GM10248 (cell line): ENCODE data around the gene HMCN1.

Experiments
- CTCF ChIA-PET: fragments of 300-600 bp; sonication (Branson Sonifier 250); formaldehyde crosslinking; extraction: SDS; loops from one replicate; lab custom pipeline; 2021; ENCODE audit warnings: antibody characterized with exemption; lab: Yijun Ruan, JAX
- POLR2A ChIA-PET: fragments of 350-650 bp; sonication (Branson Sonifier 250); formaldehyde crosslinking; extraction: SDS; loops from one replicate; lab custom pipeline; 2020; ENCODE audit warnings: antibody characterized with exemption; lab: Yijun Ruan, JAX
- DNase-seq: peaks from one replicate; pipeline ENCODE4 v3.0.0; 2012; ENCODE audit errors: extremely low spot score
- TF ChIP-seq, protein P1 (sequence below): IDR thresholded peaks from 2 replicates; pipeline ENCODE4 v1.5.1; 2012; ENCODE audit warnings: mild to moderate bottlenecking, low read depth; ENCODE audit errors: extremely low read depth, missing control alignments, control extremely low read depth

HMCN1 gene

DNA sequence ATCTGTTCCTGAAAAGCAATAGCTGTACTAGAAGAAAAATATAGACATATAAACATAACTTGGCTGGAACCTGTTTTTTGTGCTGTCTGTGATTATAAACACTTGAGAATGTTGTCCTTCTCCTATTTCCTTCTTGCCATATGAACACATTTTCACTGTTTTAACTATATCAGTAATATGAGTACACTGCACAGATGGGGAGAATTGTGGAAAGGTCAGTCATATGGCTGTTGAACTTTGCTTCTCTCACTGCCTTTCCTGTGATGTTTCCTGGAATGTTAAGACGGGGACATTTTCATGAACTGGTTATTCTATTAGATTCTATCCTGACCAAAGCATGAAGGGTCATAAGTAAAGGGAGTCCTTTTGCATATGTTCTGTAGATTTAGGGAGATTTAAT, 24.9 kb downstream of the HMCN1 start:
- POLR2A ChIA-PET: no interaction called here
- DNase-seq: no peak
- TF ChIP-seq, protein P1, sequence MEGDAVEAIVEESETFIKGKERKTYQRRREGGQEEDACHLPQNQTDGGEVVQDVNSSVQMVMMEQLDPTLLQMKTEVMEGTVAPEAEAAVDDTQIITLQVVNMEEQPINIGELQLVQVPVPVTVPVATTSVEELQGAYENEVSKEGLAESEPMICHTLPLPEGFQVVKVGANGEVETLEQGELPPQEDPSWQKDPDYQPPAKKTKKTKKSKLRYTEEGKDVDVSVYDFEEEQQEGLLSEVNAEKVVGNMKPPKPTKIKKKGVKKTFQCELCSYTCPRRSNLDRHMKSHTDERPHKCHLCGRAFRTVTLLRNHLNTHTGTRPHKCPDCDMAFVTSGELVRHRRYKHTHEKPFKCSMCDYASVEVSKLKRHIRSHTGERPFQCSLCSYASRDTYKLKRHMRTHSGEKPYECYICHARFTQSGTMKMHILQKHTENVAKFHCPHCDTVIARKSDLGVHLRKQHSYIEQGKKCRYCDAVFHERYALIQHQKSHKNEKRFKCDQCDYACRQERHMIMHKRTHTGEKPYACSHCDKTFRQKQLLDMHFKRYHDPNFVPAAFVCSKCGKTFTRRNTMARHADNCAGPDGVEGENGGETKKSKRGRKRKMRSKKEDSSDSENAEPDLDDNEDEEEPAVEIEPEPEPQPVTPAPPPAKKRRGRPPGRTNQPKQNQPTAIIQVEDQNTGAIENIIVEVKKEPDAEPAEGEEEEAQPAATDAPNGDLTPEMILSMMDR: no peak
- CTCF ChIA-PET: interaction anchor here (1.6 kb wide), 1 partner anchor 28 kb away, joined by 3 read pairs; no protein-coding TSS in a partner anchor

DNA sequence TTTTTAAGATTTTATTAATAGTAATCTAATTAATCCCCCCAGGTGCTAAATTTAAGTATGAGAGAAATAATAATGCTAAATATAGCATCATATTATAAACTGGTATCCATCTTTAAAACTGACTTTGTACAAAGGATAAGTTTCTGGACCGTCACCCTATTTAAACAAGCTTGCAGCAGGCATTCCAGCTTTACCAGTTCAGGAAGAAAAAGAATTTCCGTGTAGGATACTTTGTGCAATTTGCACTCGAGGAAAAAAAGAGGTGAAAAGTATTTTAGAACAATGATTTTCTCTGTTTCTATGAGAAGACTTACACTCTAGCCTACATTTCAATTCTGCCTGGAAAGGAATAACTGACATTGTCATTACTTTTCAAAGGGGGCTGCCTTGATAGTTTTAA, 27.6 kb downstream of the HMCN1 start:
- TF ChIP-seq, protein P1: no peak
- no peak for DNase-seq
- POLR2A ChIA-PET: no interaction called here
- CTCF ChIA-PET: no interaction called here

DNA sequence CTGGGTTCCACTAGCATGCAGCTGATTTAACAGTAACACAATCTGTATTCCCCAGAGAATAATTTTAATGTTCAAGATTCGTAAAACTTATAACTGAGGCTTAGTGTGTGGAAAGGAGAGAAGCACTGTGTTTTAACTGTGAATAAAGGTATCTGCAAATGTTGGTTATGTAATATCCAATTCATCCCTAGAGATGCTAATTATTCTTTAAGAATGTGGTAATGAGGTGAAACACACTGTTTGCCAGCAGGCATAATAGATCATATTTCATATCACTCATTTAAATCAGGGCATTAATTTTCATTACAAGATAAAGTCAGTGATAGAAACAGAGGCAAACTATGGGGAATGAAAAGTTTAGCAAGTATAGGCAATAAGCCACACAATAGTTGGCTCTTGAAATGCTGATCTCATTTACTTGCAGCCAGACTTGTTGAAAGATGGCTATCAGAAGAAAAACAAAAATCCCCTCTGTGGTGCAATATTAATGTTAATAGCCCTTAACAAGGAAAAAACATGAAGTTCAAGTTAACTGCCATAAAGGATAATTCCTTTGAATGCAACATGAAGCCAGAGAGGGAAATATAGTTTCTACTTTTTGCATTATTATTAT, 33.4 kb downstream of the HMCN1 start:
- CTCF ChIA-PET: no interaction called here
- no peak for DNase-seq
- POLR2A ChIA-PET: no interaction called here
- TF ChIP-seq, protein P1: no peak

DNA sequence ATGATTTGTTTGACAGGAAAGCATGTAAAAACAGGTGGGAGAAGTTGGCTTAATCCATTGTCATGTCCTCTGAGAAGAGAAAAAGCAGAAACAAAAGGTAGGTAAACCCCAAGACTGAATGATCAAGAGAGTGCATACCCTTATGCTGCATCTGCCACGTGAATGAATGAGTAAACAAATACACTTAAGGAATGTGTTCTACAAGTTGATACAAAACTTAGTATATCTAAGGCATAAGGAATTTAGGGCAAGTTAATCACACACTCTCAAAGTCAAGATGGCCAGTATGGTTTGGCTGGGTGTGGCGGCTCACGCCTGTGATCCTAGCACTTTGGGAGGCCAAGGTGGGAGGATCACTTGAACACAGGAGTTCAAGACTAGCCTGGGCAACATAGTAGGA, 34.2 kb downstream of the HMCN1 start:
- CTCF ChIA-PET: no interaction called here
- TF ChIP-seq, protein P1: no peak
- no peak for DNase-seq
- POLR2A ChIA-PET: no interaction called here

DNA sequence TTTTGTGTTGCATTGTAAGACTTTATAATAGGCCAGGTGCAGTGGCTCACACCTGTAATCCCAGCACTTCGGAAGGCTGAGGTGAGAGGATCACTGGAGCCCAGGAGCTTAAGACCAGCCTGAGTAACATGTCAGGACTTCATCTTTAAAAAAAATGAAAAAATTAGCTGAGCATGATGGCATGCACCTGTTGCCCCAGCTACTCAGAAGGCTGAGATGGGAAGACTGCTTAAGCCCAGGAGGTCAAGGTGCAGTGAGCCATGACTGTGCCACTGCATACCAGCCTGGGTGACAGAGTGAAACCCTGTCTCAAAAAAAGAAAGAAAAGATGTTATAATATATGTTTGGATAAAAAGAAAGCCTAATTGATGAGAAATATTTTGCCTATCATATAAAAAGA, 34.9 kb downstream of the HMCN1 start:
- CTCF ChIA-PET: interaction anchor here (1.5 to 1.6 kb wide), 2 partner anchors 18 to 173 kb away, joined by 3 to 6 read pairs; no protein-coding TSS in a partner anchor
- TF ChIP-seq, protein P1: no peak
- DNase-seq: no peak
- POLR2A ChIA-PET: no interaction called here

DNA sequence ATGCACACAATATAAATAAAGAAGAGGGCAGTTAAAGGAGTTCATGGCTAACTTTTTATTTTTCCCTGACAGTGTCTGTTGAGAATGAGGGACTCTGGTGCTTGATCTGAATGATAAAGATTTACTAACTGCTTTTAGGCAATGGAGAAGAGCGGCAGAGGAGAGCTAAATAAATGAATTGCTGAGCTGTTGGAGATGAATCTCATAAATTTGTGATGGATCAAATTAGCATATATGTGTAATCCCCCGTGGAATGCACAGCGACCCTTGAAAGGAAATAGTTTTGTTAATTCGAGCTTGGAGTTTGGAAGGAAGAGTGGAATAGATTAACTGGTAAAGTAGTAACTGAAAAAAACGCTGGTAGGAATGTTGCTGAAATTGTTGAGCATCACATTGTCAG, 40.2 kb downstream of the HMCN1 start:
- TF ChIP-seq, protein P1: no peak
- ChIA-PET POLR2A (no interaction called here), CTCF (interaction anchor here (0.9 kb wide), 1 partner anchor 17 kb away, joined by 3 read pairs; no protein-coding TSS in a partner anchor)
- DNase-seq: no peak

DNA sequence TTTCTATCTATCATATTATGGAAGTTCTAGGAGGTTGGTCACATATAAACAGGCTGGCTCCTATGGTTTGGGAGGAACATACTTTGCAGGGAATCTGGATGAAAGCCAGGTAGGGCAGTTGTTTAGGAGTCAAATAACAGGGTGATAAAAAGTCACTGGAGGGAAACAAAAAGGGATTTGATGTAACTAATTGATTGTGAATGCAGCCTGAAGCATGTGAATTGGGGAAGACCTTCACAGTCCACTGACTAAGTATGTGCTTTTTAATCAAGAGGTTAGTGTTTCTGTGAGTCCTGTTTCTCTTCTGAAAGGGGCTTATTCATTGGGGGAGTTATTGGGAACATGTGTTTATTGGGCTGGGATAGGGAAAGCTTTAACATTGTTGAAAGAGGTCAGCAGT, 41.3 kb downstream of the HMCN1 start:
- TF ChIP-seq, protein P1: no peak
- ChIA-PET POLR2A (no interaction called here), CTCF (no interaction called here)
- no peak for DNase-seq
